ENCODE measurements around the gene OR5H14. TPM values are rescaled to one million over a fixed set of nuclear protein-coding genes. Genes with fewer than 3 reads are reported as not detected.
"Not testable (repeated sequence)": the region's sequence is repeated elsewhere in the genome, so short reads cannot be mapped to it uniquely, and the experiment has no call there.

Gene OR5H14
- total RNA-seq, 1 donor from 2014 or later: not detected

DNA sequence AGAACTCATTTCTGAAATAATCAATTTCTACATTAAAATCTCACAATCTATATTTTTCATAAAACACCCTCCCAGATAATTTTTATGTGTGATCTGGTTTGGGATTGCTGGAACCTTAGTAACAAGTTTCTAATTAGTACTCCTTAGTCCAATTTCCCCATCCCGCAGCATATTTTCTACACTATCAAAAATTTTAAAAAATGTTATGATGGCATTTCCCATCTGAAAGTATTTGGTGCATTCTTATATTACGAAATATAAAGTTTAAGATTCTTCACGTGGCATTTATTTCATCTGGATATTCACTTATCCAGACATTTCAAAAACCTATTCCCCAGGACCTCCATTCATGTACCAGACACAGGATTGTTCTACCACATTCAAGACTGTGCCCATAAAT lies 1.5 kb downstream of the OR5H14 start:
- Mint-ChIP-seq H3K27me3 (ENCODE audit: low read depth) (peaks cover 8% of the 10 kb centered on the region), H3K27ac (ENCODE audit: unreplicated experiment) (no peak overlapping the region), H3K9me3 (peaks cover 3% of the 10 kb centered on the region), H3K4me1 (no peaks in the 10 kb centered on the region), H3K4me3 (no peak overlapping the region), H3K36me3 (ENCODE audit: low read depth) (no peaks in the 10 kb centered on the region)
- TF ChIP-seq, protein P1, sequence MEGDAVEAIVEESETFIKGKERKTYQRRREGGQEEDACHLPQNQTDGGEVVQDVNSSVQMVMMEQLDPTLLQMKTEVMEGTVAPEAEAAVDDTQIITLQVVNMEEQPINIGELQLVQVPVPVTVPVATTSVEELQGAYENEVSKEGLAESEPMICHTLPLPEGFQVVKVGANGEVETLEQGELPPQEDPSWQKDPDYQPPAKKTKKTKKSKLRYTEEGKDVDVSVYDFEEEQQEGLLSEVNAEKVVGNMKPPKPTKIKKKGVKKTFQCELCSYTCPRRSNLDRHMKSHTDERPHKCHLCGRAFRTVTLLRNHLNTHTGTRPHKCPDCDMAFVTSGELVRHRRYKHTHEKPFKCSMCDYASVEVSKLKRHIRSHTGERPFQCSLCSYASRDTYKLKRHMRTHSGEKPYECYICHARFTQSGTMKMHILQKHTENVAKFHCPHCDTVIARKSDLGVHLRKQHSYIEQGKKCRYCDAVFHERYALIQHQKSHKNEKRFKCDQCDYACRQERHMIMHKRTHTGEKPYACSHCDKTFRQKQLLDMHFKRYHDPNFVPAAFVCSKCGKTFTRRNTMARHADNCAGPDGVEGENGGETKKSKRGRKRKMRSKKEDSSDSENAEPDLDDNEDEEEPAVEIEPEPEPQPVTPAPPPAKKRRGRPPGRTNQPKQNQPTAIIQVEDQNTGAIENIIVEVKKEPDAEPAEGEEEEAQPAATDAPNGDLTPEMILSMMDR (conservative IDR thresholded peaks at IDR 0.05): no peak
- no peak for DNase-seq (ENCODE audit: low read depth, low spot score)

GRCh38 chr3:98149456-98149855 lies 2.2 kb downstream of the OR5H14 start:
- not testable (repeated sequence) for H3K4me3 Mint-ChIP-seq; H3K36me3 Mint-ChIP-seq (ENCODE audit: low read depth); H3K27ac Mint-ChIP-seq (ENCODE audit: unreplicated experiment); DNase-seq (ENCODE audit: low read depth, low spot score); H3K4me1 Mint-ChIP-seq; H3K9me3 Mint-ChIP-seq; H3K27me3 Mint-ChIP-seq (ENCODE audit: low read depth)

DNA sequence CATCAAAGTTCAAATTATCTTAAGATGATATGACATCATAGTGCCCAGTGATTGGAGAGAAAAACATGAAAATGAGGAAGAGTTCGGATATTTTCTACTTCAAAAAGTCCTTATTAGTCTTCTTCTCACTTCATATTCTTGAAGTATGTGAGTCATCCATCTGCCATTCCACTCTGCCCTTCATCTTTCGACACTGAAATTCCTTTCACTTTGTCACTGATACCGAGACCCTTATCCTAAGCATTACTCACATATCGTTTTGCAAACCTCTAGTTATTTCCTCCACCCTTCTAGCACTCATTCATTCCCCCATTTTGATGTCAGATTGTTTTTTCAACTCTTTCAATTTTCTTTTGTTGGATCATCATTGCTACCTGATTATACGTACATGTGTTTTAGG lies 4.0 kb downstream of the OR5H14 start:
- peaks cover 3% of the 10 kb centered on the region for H3K9me3 Mint-ChIP-seq
- H3K27ac Mint-ChIP-seq (ENCODE audit: unreplicated experiment): peak overlapping the region; percentile 1
- H3K27me3 Mint-ChIP-seq (ENCODE audit: low read depth): peaks cover 16% of the 10 kb centered on the region
- no peak for DNase-seq (ENCODE audit: low read depth, low spot score)
- no peaks in the 10 kb centered on the region for H3K36me3 Mint-ChIP-seq (ENCODE audit: low read depth)
- no peak overlapping the region for H3K4me3 Mint-ChIP-seq
- no peaks in the 10 kb centered on the region for H3K4me1 Mint-ChIP-seq
- TF ChIP-seq, protein P1 (conservative IDR thresholded peaks at IDR 0.05): no peak

GRCh38 chr3:98166396-98166795 lies 19.1 kb downstream of the OR5H14 start, which contains the start of gene OR5H15:
Gene OR5H15 (plus strand): TSS chr3:98166696. CDS start chr3:98168700, 2,004 bp downstream.
- Mint-ChIP-seq H3K27ac (ENCODE audit: unreplicated experiment) (no peak within 1 kb of the TSS), H3K4me1 (no peaks in the 10 kb centered on the region)

DNA sequence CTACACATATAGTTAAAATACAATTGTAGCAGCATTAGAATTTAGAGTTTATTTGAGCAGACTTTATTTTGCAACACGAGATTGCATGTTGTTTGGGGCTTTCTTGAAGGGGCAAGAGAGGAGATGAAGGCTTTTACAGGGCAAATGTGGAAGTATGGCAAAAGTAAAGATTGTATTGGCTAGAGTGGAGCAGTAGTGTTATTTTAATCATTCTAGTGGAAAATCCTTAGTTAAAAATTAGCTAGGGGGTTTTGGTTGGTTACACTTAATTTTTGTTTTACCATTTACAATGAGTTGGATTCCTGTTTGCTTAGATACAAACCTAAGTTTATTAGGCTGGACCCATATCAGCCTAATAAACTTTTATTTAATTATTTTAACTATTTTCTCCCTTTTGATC lies 23.8 kb downstream of the OR5H14 start:
- no peaks in the 10 kb centered on the region for H3K36me3 Mint-ChIP-seq (ENCODE audit: low read depth)
- H3K4me3 Mint-ChIP-seq: no peak overlapping the region
- DNase-seq (ENCODE audit: low read depth, low spot score): no peak
- TF ChIP-seq, protein P1 (conservative IDR thresholded peaks at IDR 0.05): no peak
- H3K9me3 Mint-ChIP-seq: peaks cover 3% of the 10 kb centered on the region
- H3K27ac Mint-ChIP-seq (ENCODE audit: unreplicated experiment): no peak overlapping the region
- peaks cover 3% of the 10 kb centered on the region for H3K27me3 Mint-ChIP-seq (ENCODE audit: low read depth)
- H3K4me1 Mint-ChIP-seq: no peaks in the 10 kb centered on the region

More at GRCh38 chr3:98166396-98166795, 19.1 kb downstream of the OR5H14 start, which contains the start of gene OR5H15:
- peaks cover 6% of the 10 kb centered on the region for H3K27me3 Mint-ChIP-seq (ENCODE audit: low read depth)
- H3K4me3 Mint-ChIP-seq: no peak within 1 kb of the TSS
- no peaks in the 10 kb centered on the region for H3K9me3 Mint-ChIP-seq
- no peaks in the 10 kb centered on the region for H3K36me3 Mint-ChIP-seq (ENCODE audit: low read depth)
- no peak for DNase-seq (ENCODE audit: low read depth, low spot score)
- TF ChIP-seq, protein P1 (conservative IDR thresholded peaks at IDR 0.05): no peak

DNA sequence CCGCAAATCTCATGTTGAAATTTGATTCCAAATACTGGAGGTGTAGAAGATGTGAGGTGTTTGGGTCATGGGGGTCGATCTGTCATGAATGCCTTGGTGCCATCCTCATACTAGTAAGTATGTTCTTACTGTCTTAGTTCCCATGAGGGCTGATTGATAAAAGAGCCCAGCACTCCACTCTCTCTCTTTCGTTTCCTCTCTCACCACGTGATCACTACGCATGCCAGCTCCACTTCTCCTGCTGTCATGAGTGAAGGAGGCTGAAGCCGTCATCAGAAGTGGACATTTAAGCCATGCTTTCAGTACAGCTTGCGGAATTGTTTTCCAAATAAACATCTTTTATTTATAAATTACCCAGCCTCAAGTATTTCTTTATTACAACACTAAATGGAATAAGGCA lies 25.3 kb downstream of the OR5H14 start:
- H3K27me3 Mint-ChIP-seq (ENCODE audit: low read depth): peaks cover 3% of the 10 kb centered on the region
- TF ChIP-seq, protein P1 (conservative IDR thresholded peaks at IDR 0.05): no peak
- no peak for DNase-seq (ENCODE audit: low read depth, low spot score)
- peaks cover 7% of the 10 kb centered on the region for H3K9me3 Mint-ChIP-seq
- H3K36me3 Mint-ChIP-seq (ENCODE audit: low read depth): no peaks in the 10 kb centered on the region
- no peak overlapping the region for H3K4me3 Mint-ChIP-seq
- no peak overlapping the region for H3K27ac Mint-ChIP-seq (ENCODE audit: unreplicated experiment)
- H3K4me1 Mint-ChIP-seq: no peaks in the 10 kb centered on the region

Measured in neural crest cell (in vitro differentiated cells).